ENCODE results near the gene NOS2.
"Not testable (repeated sequence)": the region's sequence is repeated elsewhere in the genome, so short reads cannot be mapped to it uniquely, and the experiment has no call there.

NOS2 gene

GRCh38 chr17:27783440-27784350 lies 16.6 kb downstream of the NOS2 start:
- no peak for DNase-seq

- peak; percentile 53 for DNase-seq
Observed at GRCh38 chr17:27782791-27783206, 17.5 kb downstream of the NOS2 start.

DNA sequence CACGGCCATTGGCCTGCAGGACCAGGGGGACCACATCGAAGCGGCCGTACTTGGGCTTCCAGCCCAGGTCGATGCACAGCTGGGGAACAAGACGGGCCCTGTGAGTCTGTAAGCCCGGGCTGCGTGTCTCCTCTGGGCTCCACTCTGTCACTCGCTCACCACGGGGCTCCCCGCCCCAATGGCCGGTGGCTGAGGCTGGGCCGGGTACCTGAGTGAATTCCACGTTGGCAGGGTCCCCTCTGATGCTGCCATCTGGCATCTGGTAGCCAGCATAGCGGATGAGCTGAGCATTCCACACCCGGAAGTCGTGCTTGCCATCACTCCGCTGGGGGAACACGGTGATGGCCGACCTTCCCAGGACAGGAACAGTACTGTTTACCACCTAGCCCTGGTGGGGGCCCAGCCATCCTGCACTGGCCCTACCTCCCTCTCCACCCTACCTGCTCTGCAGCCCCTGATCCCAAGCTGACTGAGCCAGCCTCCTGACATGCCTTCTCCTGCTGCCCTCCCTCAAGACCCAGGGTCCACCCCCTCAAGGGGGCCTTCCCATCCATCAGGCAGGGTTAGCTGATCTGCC lies 19.4 kb downstream of the NOS2 start:
- no peak for DNase-seq

DNA sequence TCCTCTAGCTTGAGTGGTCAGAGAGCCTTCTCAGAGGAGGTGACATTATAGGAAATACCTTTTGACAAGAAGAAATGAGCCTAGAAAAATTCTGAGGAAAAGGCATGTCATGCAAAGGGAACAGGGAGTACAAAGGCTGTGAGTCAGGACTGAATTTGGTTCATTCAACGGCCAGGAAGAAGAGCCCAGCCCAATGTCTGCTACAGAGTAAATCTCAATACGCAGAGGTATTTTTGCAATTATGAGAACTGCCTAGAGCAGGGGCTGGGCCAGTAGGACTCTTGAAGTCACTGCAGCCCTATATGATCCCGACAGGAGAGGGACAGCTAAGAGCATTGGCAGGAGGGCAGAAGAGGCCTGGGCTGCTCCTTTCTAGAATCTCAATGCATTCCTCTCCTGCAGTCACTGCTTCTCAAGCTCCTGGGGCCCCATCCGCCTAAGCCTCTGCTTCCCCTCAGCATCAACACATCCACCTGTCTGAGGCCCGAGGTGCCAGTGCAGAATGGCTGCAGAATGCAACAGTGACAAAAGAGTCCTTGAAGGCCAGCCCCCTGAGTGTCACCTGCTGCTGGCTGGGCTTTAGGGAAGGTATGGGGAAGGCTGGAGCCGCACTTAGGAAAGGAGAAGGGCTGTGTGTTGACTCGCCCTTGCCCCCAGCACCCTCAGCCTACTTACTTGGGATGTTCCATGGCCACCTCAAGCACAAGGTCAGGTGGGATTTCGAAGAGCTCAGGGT lies 20.1 kb downstream of the NOS2 start:
- DNase-seq: no peak

- no peak for DNase-seq
Observed at GRCh38 chr17:27778183-27778582, 22.1 kb downstream of the NOS2 start.

- DNase-seq: no peak
Observed at GRCh38 chr17:27776882-27777624, 23.3 kb downstream of the NOS2 start.

DNA sequence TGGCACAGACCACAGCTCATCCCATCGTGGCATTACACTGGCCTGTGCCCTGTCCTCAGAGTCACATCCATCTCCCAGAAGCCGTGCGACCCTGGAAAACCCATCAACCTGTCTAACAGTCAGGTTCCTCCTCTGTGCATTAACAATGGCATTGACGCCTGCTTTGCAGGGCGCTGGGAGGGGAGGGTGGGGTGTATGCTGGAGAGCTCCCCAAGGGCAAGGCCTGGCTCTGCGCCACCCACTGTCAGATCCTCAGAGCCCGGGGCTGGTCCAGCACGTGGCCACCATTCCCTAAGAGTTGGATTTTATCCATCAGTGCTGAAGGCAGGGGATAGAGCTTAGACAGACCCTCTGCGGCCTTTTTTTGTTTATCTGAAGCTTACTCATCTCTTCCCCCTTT lies 28.7 kb downstream of the NOS2 start:
- no peak for DNase-seq

GRCh38 chr17:27770877-27771276 lies 29.5 kb downstream of the NOS2 start:
- DNase-seq: no peak

DNA sequence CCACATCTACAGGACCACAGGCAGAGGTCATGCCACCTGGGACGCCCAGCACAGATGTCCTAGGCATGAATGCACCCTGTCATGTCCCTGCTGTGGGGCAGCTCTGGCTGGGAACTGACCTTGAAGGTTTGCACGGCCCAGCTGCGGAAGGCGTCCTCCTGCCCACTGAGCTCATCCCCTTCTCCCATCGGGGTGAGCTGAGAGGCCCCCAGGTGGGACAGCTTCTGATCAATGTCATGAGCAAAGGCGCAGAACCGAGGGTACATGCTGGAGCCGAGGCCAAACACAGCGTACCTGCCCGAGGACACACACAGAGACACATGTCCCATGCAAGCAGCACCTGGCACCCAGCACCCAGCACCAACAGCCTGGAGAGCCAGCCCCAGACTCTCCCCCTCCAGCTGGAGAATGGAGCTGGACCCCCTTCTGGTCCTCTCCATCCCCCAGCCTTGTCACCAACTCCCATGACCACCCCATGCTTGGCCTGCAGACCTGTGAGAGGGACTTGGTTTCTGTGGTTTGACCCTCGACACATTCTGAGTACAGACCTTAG lies 31.4 kb downstream of the NOS2 start:
- no peak for DNase-seq

- no peak for DNase-seq
Observed at GRCh38 chr17:27766438-27766837, 33.9 kb downstream of the NOS2 start.

DNA sequence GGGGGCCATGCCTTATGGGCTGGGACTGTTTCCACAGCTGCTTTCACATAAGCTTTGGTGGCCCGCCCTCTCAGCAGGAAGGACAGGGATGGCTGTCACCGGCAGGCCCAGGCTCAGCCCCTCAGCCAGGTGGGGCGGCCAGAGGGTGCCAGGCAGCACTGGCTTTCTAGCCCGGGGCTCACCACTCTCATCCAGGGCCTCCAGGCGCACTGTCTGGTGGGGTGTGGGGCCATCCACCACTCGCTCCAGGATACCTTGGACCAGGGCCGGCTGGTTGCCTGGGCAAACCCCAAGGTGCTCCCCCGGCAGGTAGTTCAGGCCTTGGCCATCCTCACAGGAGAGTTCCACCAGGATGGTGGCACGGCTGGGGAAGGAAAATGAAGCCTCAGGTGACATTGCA lies 35.0 kb downstream of the NOS2 start:
- DNase-seq: no peak

DNA sequence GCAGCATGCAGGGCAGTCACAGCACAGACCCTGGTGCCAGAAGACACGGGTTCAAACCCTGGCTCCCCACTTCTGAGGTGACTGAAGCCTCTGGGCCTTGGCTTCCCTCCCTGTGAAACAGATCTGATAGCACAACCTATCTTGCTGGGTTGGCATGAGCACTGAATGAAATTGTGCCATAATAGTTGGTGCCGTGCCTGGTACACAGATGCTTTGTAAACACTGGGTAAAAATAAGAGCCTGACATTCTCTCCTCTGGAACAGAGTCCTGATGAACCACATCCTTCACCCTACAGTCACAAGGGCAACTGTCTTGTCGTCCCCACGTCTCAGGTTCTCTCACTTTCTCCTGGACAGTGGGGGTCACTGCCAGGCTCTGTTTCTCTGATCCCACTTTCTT lies 35.7 kb downstream of the NOS2 start:
- peak; percentile 24 for DNase-seq

DNA sequence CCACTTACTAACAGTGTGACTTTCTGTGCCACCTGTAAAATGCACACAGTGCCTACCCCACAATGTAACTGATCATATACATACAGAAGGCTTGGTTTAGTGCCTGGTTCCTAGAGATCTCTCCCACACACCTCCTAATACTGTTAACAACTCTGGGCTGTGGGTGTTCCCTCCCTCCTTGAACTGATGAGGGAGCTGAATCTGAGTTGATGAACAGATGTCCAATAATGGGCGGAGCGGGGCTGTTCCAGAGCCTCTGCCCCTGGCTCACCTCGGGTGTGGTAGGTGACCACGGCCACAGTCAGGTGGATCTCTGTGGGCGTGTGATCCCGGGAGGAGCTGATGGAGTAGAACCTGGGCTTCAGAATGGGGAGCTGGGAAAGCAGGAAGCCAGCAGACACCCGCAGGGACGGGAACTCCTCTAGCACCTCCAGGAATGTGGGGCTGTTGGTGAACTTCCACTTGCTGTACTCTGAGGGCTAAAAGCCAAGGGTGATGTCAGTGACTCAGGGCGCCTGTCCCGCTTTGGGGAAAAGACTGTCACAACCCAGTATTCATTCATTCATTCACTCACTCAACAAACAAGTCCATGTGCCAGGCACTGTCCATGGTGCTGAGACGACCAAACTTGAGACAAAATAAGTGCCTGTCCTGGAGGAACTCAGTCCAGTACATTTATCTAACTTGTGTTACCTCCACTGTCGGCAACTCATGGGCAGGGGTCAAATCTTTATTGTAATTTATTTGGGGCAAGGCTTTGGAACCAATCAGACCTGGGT lies 37.6 kb downstream of the NOS2 start:
- no peak for DNase-seq

- DNase-seq: not testable (repeated sequence)
Observed at GRCh38 chr17:27760931-27761330, 39.4 kb downstream of the NOS2 start.

- DNase-seq: peak; percentile 61
Observed at GRCh38 chr17:27760069-27760885, 40.1 kb downstream of the NOS2 start.

GRCh38 chr17:27759528-27759927 lies 40.8 kb downstream of the NOS2 start:
- no peak for DNase-seq

- DNase-seq: peak; percentile 73
Observed at GRCh38 chr17:27756467-27757371, 43.6 kb downstream of the NOS2 start.

- no peak for DNase-seq
Observed at GRCh38 chr17:27755706-27756466, 44.4 kb downstream of the NOS2 start.

DNA sequence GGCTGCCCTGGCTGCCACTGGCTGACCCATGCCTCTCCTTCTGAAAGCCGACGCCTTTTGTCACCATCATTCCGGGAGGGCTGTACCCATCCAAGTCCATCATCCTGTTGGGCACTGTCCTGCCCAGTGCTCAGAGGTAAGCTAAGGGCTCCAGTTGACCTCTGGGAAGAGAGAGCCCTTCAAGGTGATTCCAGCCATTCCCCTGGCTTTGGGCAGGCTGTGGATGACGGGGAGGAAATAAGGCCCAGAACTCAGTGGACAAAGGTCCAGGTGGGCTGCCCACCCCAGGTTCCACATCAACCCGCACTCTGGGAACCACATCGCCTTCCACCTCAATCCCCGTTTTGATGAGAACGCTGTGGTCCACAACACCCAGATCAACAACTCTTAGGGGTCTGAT lies 45.8 kb downstream of the NOS2 start:
- DNase-seq: no peak

All from NCI-H1694 (cell line).